VCaP (cell line): ENCODE measurements around the gene TNFSF4.

Source experiments
- H3K27ac ChIP-seq: fragments of 450-650 bp; 2 replicates; pipeline ENCODE4 v1.5.1; 2017
- CTCF ChIP-seq: fragments of 450-650 bp; conservative IDR thresholded peaks from 2 replicates; pipeline ENCODE4 v1.5.1; 2017; ENCODE audit warnings: mild to moderate bottlenecking, moderate library complexity

TNFSF4 gene

GRCh38 chr1:173208868-173209267 lies 1.7 kb upstream of the TNFSF4 start:
- no peak for TF ChIP-seq CTCF
- no peak overlapping the region for H3K27ac ChIP-seq

- no peak for TF ChIP-seq CTCF
- no peak overlapping the region for H3K27ac ChIP-seq
Measured at GRCh38 chr1:173208146-173208545, 1.0 kb upstream of the TNFSF4 start.

- H3K27ac ChIP-seq, result no peak overlapping the region
- no peak for TF ChIP-seq CTCF
Measured at GRCh38 chr1:173205146-173206051, 1.7 kb downstream of the TNFSF4 start.

GRCh38 chr1:173204693-173205092 lies 2.4 kb downstream of the TNFSF4 start:
- TF ChIP-seq CTCF, result no peak
- H3K27ac ChIP-seq, result no peak overlapping the region

- no peak overlapping the region for H3K27ac ChIP-seq
- peak; percentile 79 for TF ChIP-seq CTCF
Measured at GRCh38 chr1:173202424-173203145, 4.5 kb downstream of the TNFSF4 start.

- TF ChIP-seq CTCF, result no peak
Measured at GRCh38 chr1:173201969-173202368, 5.2 kb downstream of the TNFSF4 start.

GRCh38 chr1:173195596-173196088 lies 11.5 kb downstream of the TNFSF4 start:
- H3K27ac ChIP-seq, result no peak overlapping the region
- TF ChIP-seq CTCF, result no peak

More at GRCh38 chr1:173201969-173202368, 5.2 kb downstream of the TNFSF4 start:
- no peak overlapping the region for H3K27ac ChIP-seq
